Spleen (tissue), 7 donors: ENCODE measurements around the gene CYP51A1.

Source experiments
- CTCF ChIP-seq, 11 experiments: fragments of 200-600 bp in 7 of 11; fragments of 450-650 bp in 4 of 11; sonication (generic) in 4 of 11; IDR thresholded peaks in 8 of 11; conservative IDR thresholded peaks in 3 of 11; 1 replicate in 7 of 11; 2 replicates in 4 of 11; pipeline versions ENCODE4 v1.4.0 to v1.8.0; 2016 to 2021; ENCODE audit warnings: antibody characterized with exemption in 11 of 11, inconsistent platforms in 4 of 11, mild to moderate bottlenecking in 1 of 11
- POLR2A ChIP-seq, 3 donors: fragments of 450-650 bp; IDR thresholded peaks; one replicate each; pipeline ENCODE4 v1.5.1; 2017; ENCODE audit warnings: antibody characterized with exemption in 3 of 3, mild to moderate bottlenecking in 1 of 3
- POLR2AphosphoS5 ChIP-seq, 3 donors: sonication (generic); formaldehyde crosslinking; IDR thresholded peaks; one replicate each; pipeline ENCODE4 v1.5.1; 2017; ENCODE audit warnings: antibody characterized with exemption in 3 of 3
- donor health status: DM: no; HTN: no; CAD: no; lungs with moderate emphysema.
- donor health status: DM: no; HTN: no; CAD: no.
- donor health status: DM: no; HTN: no; CAD: no.

GRCh38 chr7:92131764-92132330 is 2.4 kb downstream of the CYP51A1 start:
- TF ChIP-seq CTCF (IDR thresholded peaks at IDR 0.05 in 8 of 11, conservative IDR thresholded peaks at IDR 0.05 in 3 of 11) (no peak), POLR2AphosphoS5 (IDR thresholded peaks at IDR 0.05) (no peak), POLR2A (IDR thresholded peaks at IDR 0.05) (no peak)
